Head of caudate nucleus (tissue), 42 donors: ENCODE data around the gene FAM50A.

Source experiments
- DNase-seq, 42 donors: peaks; one replicate each; pipeline versions ENCODE4 v3.0.0 to v3.0.0-alpha.2; 2020 to 2021; ENCODE audit warnings: mixed read lengths in 7 of 42
- intact Hi-C: fragments of 100-400 bp; cut with DNase I; formaldehyde crosslinking; loops from one replicate; pipeline ENCODE4 v1.15.0; 2022

The FAM50A gene

DNA sequence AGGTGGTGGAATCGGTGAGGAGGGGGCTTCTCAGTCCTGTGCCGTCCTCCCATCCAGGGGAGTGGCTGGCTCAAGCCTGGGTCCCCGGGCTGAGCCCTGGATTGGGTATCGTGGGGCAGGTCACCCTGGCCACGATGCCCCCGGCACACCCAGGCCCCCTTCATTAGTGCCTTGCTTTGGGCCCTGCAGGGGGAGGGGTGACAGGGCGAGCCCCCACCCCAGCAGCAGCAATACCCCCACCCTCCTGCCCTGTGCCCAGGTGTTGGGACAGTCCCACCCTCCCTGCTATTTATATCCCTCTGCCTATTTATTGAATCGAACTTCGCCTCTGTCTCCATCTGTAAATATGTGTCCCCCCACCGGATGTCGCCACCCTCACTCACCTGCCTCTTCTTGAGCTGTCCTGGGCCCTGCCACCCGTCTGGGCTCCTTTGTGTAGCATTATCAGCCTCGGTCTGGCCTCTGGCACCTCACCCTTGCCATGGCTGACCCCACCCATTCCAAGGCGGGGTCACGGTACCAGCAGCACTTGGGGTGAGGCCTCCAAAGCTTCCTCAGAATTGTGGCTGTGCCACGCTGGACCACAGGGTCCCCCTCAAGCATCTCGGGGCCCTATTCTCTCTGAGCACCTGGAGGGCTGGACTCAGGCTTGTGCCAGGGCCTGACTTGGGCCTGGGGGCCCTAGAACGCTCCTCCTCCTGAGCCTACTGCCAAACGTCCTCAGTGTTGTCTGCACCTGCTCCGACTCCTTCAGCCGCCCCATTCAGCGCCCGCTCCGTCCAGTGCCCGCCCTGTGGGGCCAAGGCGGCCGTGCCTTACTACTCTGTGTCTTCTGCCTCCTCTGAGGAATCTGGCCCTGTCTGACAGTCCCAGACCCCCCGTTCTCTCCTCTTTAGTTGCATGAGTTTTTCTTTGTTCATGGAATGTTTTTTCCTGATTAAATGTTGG is 29.0 kb downstream of the FAM50A start:
- no peak for DNase-seq
- intact Hi-C loops, result no loop called here

DNA sequence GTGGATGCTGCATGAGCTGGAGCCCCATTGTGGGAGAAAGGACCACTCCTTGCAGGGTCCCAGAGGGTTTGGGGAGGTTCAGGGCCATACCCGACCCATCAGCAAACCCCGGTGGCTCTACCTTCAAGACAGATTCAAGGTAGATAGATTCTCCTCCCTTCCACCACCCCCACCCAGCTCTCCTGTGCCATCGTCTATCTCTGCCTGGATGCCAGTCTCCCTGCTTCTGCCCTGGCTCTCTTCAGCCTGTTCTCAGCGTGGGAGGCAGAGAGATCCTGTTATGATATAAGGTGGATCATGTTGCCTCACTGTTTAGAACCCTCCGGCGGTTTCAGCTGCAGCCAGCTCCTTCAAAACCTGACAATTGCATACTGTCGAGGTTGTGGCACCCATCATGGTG is 29.7 kb downstream of the FAM50A start:
- intact Hi-C loops, result no loop called here
- DNase-seq, result no peak

DNA sequence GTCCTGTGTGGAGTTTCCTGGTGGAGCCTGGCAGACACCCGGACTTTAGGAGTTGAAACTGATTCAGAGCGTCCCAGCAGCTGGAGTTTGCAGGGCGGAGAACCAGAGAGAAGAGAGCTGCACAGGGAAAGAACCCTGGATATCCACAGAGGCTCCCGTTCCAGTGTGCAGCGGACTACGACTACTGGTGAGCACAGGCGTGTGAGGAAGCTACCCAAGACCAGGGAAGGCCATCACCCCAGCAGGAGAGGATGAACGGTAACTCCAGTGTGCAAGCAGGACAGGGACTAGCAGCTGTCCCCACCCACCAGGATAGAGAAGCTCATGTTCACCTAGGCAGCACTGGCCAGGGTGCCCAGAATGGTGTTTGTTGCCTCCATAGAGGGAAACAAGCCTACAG is 32.9 kb downstream of the FAM50A start:
- DNase-seq, result no peak
- intact Hi-C loops, result no loop called here

DNA sequence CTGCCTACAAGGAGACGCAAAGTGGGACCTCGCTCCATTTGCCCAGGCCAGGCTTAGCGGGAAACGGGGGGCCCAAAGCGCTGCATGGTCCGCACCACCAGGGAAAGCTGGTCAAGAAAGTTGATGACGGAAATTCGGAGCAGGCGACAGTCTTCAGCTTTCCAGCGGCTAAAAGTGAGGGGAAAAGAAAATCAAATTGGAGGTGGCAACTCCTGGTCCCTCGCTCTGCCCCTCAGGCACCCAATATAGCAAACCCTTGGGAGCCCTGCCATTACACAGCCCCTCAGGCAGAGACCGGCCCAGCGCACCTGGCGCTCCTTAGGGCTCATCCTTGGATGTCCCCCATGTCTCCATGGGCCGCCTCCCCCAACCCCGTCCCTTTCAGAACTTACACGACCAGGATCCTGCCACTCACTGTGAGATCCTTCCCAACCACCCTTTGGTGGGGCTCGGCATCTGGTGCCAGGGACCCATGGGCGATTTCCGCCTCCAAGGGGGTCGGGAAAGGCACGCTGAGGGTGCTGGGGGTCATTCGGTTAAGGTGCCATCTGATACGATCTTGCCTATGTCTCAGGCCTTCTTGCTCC is 34.0 kb downstream of the FAM50A start:
- intact Hi-C loops, result no loop called here

DNA sequence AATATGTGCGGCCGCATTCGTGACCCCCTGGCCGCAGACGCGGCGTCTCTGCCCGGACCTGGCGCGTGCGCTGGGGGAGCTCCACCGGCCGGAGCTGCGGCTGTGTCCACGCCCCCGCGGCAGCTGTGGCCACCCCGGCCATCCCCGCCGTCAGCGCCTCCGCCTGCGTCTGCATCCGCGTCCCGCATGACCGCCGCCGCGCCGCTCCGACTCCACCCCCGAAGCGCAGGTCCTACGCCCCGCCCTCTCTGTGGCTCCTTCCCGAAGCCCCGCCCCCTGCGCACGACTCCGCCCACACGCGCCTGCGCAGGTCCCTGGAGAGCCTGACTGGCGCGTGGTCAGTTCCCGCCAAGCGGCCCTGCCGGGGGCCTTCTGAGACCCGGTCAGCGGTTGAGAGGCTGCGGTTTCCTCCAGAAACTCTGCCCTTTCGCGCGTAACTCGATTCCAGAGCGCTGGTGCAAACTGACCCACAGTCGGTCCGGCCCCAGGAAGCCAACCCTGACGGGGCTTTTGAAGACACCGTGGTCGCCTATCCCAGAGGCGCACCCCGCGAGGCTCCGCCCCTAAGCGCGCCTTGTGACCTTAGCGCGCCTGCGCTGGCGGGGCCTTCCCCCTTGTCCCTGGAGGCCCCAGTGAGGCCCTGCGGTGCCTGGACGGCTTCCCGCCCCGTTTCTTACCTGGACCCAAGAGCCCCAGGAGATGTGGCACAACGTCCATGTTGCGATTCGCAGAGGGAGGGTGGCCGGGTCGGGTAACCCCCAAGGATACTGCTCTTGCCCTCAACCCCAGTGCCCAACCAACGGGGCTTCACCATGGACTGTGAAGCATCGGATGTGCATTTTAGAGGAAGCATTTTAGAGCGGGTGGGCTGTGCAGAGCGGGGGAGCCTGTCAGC is 35.0 kb downstream of the FAM50A start, which contains the start of gene LAGE3:
Gene LAGE3 (minus strand): TSS at position 554 of the 895 bp plus-strand sequence. CDS start 366 bp downstream, at position 188.
- peak; percentile 75 to 97 (median 93) for DNase-seq
- intact Hi-C loops, result no loop called here

More for the DNA sequence above, 34.0 kb downstream of the FAM50A start:
- no peak for DNase-seq

DNA sequence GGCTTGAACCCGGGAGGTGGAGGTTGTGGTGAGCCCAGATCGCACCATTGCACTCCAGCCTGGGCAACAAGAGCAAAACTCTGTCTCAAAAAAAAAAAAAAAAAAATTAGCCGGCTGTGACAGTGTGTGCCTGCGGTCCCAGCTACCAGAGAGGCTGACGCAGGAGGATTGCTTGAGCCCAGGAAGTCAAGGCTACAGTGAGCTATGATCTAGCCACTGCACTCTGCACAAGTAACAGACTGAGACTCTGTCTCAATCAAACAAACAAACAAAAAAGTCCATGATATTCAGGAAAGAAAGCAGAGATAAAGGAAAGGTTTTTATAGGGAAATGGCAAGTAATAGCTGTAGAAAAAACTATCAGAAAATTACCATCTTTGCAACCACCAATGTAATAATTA is 37.3 kb downstream of the FAM50A start:
- no peak for DNase-seq
- intact Hi-C loops, result no loop called here

DNA sequence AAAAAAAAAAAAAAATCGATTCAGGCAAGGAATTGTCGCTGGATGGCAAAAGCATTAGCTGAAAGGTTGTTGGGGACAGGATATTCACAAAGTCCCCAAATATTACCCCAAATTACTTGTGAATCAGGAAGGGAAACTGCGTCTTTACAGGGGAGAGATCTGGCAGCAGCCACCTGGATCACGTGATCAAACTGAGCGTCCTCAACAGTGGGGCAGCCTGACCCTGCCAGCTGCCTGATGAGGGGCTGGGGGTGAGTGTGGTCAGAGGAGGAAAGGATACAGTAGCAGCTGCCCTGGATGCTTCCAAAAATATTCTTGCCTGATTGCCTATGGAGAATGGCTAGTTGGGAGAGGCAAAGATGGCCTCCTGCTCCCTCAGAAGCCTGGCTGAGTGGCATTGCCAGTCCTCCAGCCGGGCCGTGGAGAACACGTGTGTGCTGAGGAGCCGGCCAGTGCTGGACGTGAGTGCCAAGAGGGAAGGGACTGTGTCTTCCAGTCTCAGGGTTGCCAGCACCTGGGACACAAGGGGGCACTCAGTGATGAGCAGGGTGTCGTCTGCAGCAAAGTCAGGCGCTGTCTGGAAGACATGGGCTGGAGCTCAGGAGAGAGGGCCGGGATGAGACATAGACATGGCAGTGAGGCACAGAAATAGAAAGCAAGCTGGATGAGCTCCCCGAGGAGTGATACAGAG is 38.1 kb downstream of the FAM50A start:
- intact Hi-C loops, result no loop called here
- DNase-seq, result no peak

DNA sequence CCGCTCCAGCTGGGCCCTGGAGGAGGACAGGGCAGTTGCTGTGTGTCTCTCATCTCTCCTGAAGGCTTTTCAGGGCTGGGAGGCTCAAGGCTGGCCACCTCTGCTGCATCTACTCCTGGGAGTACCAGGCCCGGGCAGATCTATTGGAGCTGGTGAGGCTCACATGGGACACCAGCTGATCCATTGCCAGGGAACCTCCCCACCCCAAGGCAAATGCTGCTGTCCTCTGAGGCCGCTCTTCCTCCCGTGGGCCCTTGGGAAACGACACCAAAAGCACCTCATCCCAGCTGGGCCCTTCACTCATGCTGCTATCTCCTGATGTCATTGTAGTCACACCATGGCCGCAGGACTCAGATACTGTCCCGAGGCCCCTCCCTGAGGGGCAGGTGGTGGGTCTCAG is 38.8 kb downstream of the FAM50A start:
- no peak for DNase-seq
- intact Hi-C loops, result no loop called here

DNA sequence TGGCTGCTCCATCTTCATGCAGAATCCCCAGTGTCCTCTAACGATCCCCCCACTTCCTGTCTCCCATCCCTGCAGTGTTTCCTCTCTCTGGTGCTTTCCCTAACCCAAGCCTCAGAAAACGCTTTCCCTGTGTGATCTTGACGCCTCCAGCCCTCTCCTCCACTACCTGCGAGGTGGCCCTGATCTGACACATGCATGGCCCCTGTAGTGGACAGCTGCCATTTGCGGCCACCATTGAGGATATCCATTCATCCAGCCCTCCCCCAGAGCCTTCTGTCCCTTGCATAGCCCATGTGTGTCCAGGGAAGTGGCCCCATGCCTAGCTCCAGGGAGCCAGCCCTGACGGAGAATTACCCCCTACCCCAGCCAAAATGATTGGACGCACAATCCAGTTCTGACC is 39.4 kb downstream of the FAM50A start:
- intact Hi-C loops, result no loop called here
- no peak for DNase-seq

DNA sequence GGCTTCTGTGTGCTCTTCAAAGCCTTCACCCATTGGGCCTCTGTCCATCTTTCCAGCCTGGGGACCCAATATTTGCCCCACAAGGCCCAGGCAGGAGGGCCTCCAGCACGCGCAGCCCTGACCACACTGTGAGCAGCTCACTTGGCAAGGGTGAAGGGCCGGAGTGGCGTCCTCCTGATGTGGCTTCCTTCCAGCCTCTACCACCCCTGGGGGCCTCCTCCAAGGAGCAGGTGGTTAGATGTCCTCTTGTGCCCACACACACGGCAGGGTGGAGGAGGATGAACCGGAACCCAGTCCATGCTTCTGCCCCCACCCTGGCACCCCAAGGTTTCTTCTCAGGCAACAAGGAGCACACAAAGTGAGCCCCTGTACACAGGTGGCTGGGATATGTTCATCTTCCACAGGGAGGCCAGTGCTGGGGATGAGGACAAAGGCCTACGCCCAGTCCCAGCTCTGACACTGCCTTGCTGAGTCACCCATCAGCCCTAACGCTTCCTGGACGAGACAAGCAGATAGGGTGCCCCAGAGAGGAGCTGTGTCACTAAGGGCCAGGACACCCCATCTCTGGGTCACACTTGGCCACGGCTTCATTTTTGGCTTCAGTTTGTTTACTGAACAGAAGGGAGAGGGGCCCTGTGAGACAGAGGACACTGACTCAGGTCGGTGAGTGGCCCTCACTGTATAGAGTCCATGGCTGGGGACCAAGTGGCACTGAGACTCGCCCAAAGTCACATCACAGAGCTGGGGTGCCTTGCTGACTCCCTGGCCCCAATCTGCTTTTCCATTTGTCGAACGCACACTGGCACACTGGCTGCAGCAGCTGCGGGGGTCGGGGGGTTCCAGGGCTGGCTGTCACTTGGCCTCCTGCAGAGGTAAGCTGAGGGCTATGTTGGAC is 40.6 kb downstream of the FAM50A start:
- DNase-seq, result no peak
- intact Hi-C loops, result no loop called here

DNA sequence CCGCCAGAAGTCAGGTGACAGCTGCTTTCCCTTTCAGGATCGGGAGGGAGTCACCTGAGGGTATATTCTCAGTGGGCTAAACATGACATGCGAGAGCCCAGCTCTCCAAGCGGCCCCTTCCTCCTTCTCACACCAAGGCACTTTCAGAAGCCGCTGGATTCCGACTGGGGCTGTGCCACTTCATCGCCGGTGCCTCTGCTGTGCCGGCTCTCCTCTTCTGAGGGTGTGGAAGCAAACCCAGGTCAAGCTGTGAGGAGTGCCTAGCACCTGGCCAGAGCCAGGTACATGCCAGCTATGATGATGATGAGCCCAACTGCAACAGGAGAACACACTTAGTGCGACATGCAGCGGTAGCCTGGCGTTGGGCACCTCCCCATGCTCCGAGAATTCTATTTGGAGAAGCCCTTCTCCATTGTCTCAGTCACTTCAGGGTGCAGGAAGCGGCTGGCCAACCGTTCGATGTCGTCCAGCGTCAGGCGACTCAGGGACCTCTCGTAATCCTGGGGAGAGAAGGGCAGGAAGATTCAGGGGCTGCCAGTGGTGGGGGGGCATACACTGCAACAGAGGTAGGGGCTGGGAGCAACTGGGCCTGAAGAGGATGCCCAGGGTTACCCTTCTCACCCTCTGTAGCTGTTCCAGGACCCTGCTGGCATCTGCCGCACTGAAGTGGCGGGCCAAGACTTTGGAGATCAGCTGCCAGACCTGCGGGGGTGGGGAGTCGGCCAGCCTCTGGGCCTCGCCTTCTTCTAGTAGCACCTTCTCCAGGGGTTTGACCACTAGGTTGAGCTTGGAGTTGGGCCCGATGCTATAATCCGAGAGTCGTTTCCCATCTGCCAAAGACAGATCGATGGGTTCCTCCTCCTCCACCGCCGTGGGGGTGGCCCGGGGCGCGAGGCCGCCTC is 41.5 kb downstream of the FAM50A start:
- intact Hi-C loops, result no loop called here
- DNase-seq, result peak in 1 of 42 donors; percentile 17

DNA sequence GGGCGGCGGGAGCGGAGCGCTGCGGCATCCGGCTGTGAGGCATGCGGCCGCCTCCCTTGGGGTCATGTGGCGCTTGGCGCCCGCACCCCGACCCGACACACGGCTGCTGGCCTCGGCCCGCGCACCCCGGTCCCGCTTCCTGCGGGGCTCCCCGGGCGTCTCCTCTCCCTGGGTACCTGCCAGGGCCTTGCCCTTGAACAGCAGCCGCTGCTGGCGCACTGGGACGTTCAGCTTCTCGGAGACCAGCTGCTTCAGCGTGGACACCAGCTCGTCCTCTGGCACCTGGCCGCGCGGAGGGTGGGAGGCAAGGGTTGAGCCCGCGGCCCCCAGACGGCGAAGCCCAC is 42.1 kb downstream of the FAM50A start:
- intact Hi-C loops, result no loop called here
- peak in 18 of 42 donors; percentile 7 to 54 (median 33) for DNase-seq

DNA sequence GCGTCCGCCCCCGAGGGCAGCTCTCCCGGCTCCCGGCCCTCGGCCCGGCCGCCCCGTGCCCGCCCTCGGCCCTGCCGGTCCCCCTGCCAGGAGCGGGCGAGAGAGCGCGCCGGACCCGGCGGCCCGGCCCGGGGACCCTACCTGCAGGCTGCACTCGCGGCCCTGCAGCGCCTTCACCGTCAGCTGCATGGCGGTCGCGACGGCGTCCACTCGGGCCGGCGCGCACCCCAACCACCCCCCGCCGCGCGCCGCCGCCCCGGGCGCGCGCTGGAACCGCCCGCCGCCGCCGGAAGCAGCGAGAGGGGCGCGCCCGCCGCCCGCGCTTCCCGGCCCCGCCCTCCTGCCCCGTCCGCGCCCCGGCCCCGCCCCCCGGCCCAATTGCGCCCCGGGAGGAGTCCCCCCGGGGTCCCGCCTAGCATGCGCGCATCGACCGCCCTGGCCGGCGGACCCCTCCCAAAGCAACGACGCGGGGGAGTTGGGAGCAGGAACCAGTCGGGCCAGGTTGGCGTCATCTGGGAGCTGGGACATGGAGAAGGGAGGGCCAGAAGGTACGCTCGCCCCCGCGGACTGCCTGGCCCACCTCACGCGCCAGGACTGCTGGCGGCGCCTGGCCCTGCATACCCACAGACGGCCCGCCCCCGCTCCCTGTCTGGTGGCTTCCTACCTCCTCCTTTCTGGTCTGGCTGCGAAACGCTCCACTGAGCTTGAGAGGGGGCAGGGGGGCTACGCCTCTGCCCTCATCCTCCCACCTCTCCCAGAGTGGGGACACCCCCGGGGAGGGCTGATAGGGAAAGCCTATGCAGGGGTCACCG is 42.7 kb downstream of the FAM50A start, which contains the start of gene UBL4A:
Gene UBL4A (minus strand): TSS at position 220 of the 812 bp plus-strand sequence. CDS start 31 bp downstream, at position 189.
- peak in 34 of 42 donors; percentile 20 to 76 (median 47) for DNase-seq
- intact Hi-C loops, result no loop called here

DNA sequence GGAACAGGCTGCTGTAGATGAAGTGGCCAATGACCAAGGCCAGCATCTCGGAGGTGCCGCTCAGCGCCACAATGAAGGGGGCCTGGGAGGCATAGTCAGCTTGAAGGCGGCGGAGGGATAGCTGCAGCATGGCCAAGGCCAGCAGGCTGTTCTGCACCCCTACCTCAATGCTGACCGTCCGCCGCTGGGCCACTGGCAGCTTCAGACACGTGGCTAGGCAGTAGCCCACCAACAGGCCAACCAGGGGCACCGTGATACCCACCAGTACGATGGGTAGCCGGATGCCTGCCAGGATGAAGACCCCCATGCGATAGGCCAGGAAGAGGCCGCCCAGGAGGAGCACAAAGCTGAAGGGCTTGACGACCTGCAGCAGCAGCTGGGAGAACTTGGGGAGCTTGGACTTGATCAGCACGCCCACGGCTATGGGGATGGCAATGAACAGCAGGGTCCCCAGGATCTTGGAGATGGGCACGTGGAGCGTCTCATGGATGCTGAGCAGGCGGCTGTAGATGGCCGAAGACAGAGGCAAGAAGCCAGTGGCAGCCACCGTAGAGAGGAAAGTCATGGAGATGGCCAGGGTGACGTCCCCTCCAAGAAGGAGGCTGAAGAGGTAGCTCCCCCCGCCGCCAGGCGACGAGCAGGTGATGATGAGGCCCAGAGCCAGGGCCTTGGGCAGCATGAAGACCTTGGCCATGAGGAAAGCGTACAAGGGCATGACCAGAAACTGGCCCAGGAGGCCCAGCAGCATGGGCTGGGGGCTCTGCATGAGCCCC is 43.8 kb downstream of the FAM50A start:
- DNase-seq, result no peak

More for the DNA sequence above, 43.8 kb downstream of the FAM50A start:
- intact Hi-C loops, result no loop called here
